ENCODE data around the gene ZNF57.
"Not testable (repeated sequence)": the region's sequence is repeated elsewhere in the genome, so short reads cannot be mapped to it uniquely, and the experiment has no call there.

The ZNF57 gene

GRCh38 chr19:2950286-2951124 is 49.8 kb downstream of the ZNF57 start:
- TF ChIP-seq POLR2A (IDR thresholded peaks at IDR 0.05; ENCODE audit: low read length): peak; percentile 89
- no peak for TF ChIP-seq GATA1 (IDR thresholded peaks at IDR 0.05; ENCODE audit: low read depth, low read length)
- peak; percentile 99 for DNase-seq

- DNase-seq: no peak
- TF ChIP-seq POLR2A (IDR thresholded peaks at IDR 0.05; ENCODE audit: low read length): no peak
- no peak for TF ChIP-seq GATA1 (IDR thresholded peaks at IDR 0.05; ENCODE audit: low read depth, low read length)
These were observed 52.3 kb downstream of the ZNF57 start for GRCh38 chr19:2952953-2953481.

DNA sequence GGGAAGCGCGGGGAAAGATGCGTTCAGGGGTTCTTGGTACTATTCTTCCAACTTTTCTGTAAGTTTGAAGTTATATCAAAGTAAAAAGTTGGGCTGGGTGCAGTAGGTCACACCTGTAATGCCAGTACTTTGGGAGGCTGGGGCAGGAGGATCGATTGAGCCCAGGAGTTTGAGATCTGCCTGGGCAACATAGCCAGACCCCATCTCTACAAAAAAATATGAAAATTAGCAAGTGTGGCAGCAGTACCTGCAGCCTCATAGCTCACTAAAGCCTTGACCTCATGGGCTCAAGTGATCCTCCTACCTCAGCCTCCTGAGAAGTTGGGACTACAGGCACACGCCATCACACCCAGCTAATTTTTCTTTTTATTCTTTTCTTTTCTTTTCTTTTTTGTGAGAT is 56.4 kb downstream of the ZNF57 start:
- TF ChIP-seq POLR2A (IDR thresholded peaks at IDR 0.05; ENCODE audit: low read length): no peak
- no peak for TF ChIP-seq GATA1 (IDR thresholded peaks at IDR 0.05; ENCODE audit: low read depth, low read length)

GRCh38 chr19:2960120-2960519 is 59.4 kb downstream of the ZNF57 start:
- no peak for DNase-seq
- no peak for TF ChIP-seq POLR2A (IDR thresholded peaks at IDR 0.05; ENCODE audit: low read length)

More for the DNA sequence above, 56.4 kb downstream of the ZNF57 start:
- DNase-seq: no peak

GRCh38 chr19:2962018-2962670 is 61.4 kb downstream of the ZNF57 start:
- DNase-seq: peak; percentile 79 to 90
- no peak for TF ChIP-seq GATA1 (IDR thresholded peaks at IDR 0.05; ENCODE audit: low read depth, low read length)
- TF ChIP-seq POLR2A (IDR thresholded peaks at IDR 0.05; ENCODE audit: low read length): no peak

- no peak for DNase-seq
- TF ChIP-seq POLR2A (IDR thresholded peaks at IDR 0.05; ENCODE audit: low read length): no peak
- no peak for TF ChIP-seq GATA1 (IDR thresholded peaks at IDR 0.05; ENCODE audit: low read depth, low read length)
These were observed 62.4 kb downstream of the ZNF57 start for GRCh38 chr19:2963122-2963521.

DNA sequence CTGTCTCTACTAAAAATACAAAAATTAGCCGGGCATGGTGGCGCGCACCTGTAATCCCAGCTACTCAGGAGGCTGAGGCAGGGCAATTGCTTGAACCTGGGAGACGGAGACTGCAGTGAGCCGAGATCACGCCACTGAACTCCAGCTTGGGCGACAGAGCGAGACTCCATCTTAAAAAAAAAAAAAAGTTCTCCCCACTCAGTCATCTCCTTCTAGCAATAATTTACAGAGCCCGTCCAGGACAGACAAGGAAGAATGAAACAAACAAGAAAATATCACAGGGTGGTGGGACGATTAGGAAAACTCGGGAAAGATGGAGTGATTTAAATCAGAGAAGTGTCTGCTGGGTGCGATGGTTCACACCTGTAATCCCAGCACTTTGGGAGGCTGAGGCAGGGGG is 62.9 kb downstream of the ZNF57 start:
- not testable (repeated sequence) for DNase-seq

- no peak for DNase-seq
- TF ChIP-seq POLR2A (IDR thresholded peaks at IDR 0.05; ENCODE audit: low read length) (no peak), GATA1 (IDR thresholded peaks at IDR 0.05; ENCODE audit: low read depth, low read length) (no peak)
These were observed 64.1 kb downstream of the ZNF57 start for GRCh38 chr19:2964874-2965273.

DNA sequence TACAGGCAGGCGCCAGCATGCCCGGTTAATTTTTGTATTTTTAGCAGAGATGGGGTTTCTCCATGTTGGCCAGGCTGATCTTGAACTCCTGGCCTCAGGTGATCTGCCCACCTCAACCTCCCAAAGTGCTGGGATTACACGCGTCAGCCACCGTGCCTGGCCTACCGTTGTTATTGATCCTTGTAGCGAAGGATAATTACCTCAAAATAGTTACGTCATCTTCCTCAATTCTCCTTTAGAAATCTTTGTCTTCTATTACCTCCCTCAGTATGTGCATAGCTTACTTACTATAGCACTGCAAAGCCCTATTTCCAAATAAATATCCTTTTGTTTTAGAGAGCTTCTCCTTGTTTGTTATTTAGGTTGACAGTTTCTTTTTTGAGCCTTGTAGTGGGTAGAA is 67.2 kb downstream of the ZNF57 start:
- DNase-seq: no peak
- no peak for TF ChIP-seq POLR2A (IDR thresholded peaks at IDR 0.05; ENCODE audit: low read length)
- no peak for TF ChIP-seq GATA1 (IDR thresholded peaks at IDR 0.05; ENCODE audit: low read depth, low read length)
